Gastrocnemius medialis (tissue), 4 donors: ENCODE measurements around the gene SHF.

ENCODE experiments used
- CTCF ChIP-seq, 5 experiments: fragments of 450-650 bp in 3 of 5; fragments of 200-600 bp in 2 of 5; sonication (generic) in 2 of 5; IDR thresholded peaks in 4 of 5; conservative IDR thresholded peaks in 1 of 5; 1 replicate in 4 of 5; 2 replicates in 1 of 5; pipeline ENCODE4 v1.5.1; 2016 to 2019; ENCODE audit warnings: antibody characterized with exemption in 5 of 5, mild to moderate bottlenecking in 3 of 5, moderate library complexity in 3 of 5
- POLR2A ChIP-seq, 2 donors: fragments of 450-650 bp; IDR thresholded peaks; one replicate each; pipeline ENCODE4 v1.6.1; 2017; ENCODE audit warnings: antibody characterized with exemption in 2 of 2, mild to moderate bottlenecking in 2 of 2, moderate library complexity in 2 of 2

GRCh38 chr15:45129651-45130129 is 58.1 kb downstream of the SHF start, which contains the start of the genes DUOX1 and DUOXA1:
- TF ChIP-seq CTCF (IDR thresholded peaks at IDR 0.05 in 4 of 5, conservative IDR thresholded peaks at IDR 0.05 in 1 of 5) (no peak), POLR2A (IDR thresholded peaks at IDR 0.05) (no peak)
